Glomerular visceral epithelial cell (primary cell): ENCODE data around the gene MYBL2.
A peak's percentile ranks its signal among the peaks of the same experiment; 100 is the strongest.

Source experiments
- DNase-seq: peaks from one replicate; pipeline ENCODE4 v3.0.0-alpha.2; 2016; ENCODE audit errors: extremely low spot score

MYBL2 gene

DNA sequence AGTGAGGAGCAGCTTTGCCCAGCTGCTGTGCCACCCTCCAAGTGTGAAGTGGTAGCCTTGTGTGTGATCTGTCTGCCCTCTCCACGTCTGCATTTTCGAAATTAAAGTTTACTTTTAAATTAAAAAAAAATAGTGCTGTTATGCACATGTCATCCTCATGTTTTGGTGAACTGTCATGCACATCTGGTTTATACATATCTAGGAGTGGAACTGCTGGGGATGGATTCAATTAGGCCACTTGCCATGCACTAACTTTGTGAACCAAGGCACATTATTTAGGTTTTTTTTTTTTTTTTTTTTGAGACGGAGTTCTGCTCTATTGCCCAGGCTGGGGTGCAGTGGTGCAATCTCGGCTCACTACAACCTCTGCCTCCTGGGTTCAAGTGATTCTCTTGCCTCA lies 56.3 kb downstream of the MYBL2 start:
- DNase-seq = no peak

DNA sequence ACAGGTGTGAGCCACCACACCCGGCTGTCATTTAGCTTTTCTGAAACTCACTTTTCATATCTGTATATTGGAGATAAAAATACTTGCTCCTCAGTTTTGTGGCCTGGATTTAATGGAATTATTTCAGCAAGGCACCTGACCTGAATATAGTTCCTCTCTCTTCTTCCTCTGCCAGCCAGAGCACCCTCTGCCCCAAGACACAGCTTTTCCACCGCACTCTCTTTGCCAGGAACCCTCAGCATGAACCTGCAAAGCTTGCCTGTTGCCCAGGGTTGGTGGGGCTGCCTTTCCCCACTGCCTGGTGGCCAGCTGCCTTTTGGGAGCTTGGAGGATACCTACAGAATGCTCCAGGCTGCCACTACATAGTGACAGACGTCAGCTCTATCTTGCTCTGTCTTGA lies 56.8 kb downstream of the MYBL2 start:
- no peak for DNase-seq

GRCh38 chr20:43724383-43724782 lies 57.5 kb downstream of the MYBL2 start:
- DNase-seq = no peak

GRCh38 chr20:43725666-43726065 lies 58.8 kb downstream of the MYBL2 start:
- DNase-seq = no peak

DNA sequence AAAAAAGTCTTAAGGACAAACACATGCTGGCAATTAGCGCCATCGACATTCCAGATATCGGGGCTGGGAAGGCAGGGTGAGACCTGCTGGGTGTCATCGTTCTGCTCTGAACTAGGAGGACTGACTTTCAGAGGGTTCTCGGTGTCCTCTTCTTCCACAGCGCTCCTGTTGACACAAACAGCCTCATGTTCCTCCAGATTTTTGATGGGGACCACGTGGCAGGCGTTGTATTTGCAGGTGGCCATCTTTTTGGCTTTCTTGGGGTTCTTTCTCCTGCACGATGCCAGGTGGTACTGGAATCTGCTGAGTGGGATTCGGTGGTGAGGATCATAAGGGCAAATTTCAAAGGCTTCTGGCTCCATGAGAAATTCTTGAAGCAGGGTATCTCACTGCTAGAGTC lies 59.4 kb downstream of the MYBL2 start:
- DNase-seq = no peak

DNA sequence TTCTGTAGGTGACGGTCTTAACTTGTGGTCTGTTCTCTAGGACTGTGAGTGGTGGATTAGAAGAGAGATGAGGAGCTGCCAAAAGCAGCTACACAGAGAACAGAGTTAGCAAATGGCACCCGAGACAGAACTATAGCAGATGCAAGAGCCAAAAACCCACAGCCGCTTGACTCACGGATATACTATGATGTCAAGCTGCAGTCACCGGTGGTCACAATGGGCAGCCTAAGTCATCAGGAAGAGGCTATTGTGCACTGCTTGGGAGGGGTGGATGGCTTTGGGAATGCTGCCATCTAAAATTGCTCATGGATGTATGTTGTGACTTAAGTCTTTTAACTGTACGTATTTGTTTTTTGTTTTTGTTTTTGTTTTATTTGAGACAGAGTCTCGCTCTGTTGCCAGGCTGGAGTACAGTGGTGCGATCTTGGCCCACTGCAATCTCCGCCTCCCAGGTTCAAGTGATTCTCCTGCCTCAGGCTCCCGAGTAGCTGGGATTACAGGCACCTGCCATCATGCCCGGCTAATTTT lies 60.0 kb downstream of the MYBL2 start, which contains the start of gene GTSF1L:
Gene GTSF1L, minus strand, starts transcription at position 192 of the 528 bp plus-strand sequence. CDS start 308 bp downstream, outside the sequence.
- no peak for DNase-seq

DNA sequence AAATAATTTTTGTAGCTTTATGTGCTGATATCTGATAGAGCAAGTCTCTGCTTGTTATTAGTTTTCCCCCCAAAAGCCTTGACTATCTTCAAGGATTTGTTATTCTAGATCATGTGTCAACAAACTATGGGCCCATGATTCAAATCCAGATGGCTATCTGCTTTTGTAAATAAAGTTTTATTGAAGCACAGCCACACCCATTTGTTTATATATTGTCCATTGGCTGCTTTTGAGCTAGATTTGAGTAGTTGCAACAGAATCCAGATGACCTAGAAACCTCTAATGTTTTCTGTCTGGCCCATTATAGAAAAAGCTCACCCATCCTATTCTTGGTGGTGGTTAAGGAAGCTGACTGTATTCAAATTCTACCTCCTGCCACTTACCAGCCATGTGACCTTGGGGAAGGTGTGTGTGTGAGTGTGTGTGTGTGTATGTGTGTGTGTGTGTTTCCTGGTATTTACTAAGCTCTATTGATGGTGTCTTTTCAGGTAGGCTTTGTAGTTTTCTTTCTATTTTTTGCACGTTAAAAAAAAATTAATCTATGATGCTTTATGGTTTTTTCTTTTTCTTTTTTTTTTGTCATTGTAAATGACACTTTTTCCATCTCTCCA lies 61.2 kb downstream of the MYBL2 start:
- DNase-seq = no peak

GRCh38 chr20:43728686-43729255 lies 61.9 kb downstream of the MYBL2 start:
- no peak for DNase-seq

GRCh38 chr20:43731469-43731868 lies 64.6 kb downstream of the MYBL2 start:
- DNase-seq = peak; percentile 29

- no peak for DNase-seq
These were observed 65.0 kb downstream of the MYBL2 start for GRCh38 chr20:43731927-43732326.

DNA sequence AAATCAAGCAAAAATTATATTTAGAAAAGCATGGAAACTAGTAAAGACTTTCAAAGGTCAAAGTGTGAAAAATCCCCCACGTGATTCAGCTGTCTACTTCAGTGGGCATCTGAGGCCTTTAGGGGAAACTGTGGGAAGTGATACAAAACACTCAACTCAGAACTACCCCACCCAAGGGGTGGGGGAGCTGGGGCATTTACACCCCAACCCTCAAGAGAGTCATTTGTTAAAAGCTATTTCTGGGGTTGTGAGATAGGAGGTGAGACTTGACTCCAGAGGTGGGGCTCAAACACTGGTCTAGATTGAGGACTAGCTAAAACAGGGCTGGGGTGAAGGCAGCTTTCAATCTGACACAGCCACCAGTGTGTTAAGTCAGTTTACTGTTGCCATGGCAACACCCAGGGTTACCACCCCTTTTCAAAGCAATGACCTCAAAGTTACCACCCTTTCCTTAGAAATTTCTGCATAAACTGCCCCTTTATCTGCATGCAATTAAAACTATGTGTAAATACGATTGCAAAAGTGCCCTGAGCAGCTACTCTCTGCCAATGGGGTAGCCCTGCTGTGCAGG lies 69.8 kb downstream of the MYBL2 start:
- no peak for DNase-seq

GRCh38 chr20:43737925-43738324 lies 71.0 kb downstream of the MYBL2 start:
- no peak for DNase-seq

DNA sequence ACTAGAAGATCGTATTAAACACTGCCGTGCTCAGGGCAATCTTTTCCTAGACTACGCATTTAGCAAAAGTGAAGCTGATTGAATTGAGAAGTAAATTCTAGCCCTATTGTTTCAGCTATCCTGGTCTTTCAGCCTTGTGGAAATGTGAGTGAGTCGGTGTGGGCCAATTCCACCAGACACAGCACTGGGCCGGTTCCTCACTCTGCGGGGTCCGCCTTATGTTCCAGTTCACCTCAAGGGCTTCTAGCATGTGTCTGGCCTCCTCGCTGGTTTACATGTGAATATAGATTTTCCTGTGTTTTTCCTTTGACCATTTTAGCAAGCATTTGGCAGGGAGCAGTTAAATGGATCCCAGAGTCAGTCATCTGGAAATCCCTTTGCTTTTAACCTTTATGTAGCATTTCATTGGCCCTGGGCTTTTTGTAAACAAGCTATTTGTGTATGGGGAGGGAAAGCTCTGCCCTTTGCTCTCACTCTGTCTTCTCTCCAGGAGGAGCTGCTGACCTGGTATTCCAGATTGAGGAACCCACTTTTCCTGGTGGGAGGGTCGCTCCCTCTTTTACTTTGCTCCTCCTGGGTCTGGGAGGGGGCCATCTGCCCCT lies 72.3 kb downstream of the MYBL2 start:
- DNase-seq = no peak

- no peak for DNase-seq
These were observed 73.7 kb downstream of the MYBL2 start for GRCh38 chr20:43740642-43741041.

DNA sequence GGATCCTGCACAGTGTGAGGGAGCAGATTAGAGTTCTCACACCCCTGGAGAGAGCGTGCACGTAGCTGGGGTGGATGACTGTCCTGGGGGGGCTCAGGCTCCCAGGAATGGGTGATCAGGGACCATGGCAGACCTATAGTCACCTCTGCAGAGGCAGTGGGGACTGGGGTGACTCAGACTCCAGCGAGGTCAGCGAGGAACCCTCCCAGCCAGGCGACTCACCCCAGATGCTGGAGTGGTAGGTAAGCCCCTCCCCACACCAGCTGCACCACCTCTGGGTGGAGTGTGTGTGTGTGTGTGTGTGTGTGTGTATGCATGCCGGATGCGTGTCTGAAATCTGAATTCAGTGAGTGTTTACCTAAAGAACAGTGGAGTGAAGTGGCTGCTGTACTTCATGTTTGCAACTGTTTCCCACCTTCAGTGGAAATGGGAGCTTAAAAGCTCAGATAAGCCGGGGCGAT lies 77.3 kb downstream of the MYBL2 start:
- peak; percentile 61 for DNase-seq

GRCh38 chr20:43744966-43745730 lies 78.2 kb downstream of the MYBL2 start:
- no peak for DNase-seq

DNA sequence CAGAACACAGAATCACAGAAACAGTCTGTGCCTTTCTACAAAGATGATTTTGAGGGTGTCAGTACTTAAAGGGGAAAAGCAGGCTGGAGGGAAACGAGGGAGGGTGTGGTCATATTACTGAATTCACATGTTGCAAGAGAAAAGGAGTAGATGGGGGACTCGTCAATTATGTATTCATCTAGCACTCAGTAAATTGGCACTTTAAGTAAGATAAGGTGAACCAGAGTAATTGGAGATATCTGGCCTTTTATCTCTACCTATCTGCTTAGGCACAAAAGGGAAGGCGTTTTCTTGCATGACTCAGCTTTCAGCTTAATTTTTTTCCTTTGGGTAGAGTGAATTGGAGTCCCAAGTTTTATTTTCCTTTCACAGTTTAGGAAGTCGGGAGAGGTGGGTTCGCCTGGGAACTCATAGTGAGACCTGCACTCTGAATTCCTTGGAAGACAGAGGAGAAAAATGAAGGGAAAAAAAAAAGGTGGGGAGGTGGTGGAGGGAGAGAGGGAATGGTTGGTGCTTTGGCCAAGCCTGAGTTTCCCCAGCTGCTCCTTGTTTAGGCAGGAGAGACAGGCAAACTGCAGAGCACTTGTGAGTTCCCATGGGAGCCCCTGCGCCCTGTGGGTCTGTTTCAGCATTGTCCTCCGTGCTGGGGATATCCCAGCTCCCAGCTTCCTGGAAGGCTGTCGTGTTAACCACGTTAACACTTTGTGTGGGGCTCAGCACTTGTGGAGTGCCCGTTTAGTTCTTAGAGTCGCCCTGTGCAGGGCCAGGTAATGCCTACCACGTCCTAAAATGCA lies 79.6 kb downstream of the MYBL2 start:
- DNase-seq = no peak

GRCh38 chr20:43748274-43748673 lies 81.4 kb downstream of the MYBL2 start:
- no peak for DNase-seq

- peak; percentile 75 for DNase-seq
These were observed 82.9 kb downstream of the MYBL2 start for GRCh38 chr20:43749734-43750294.

DNA sequence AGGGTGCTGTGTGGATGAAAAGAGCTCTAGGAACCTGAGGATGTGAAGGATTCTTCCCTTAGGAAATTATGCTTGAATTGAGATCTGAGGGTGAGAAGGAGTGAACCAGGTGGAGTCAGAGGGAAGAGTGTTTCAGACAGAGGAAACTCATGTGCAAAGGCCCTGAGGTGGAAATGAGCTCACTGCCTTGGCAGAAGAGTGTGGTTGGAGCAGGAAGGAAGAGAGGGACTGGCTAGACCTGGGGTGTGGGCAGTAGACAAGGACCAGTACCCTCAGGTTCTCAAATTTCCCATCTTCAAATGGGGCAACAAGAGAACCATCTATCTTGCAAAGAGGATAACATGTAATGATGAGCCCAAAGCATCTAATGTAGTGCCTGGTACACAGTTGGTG lies 83.9 kb downstream of the MYBL2 start:
- no peak for DNase-seq
